Smooth muscle cell of the umbilical artery (primary cell): ENCODE measurements around the gene CTAG1A. TPM values are rescaled to one million over a fixed set of nuclear protein-coding genes. Genes with fewer than 3 reads are reported as not detected.

Experiments
- total RNA-seq: library from RNA; depleted of rRNA; stranded (reverse); fragments of >200 nt; gene quantifications from 2 replicates; pipeline ENCODE4 v1.2.3, GENCODE V29; 2014

The CTAG1A gene
- not detected in 2 replicates for total RNA-seq

GRCh38 chrX:154584585-154585183, at the start of gene CTAG1A:
CTAG1A (plus strand) TSS chrX:154585133; CDS start chrX:154585207, 74 bp downstream.

GRCh38 chrX:154546354-154547244, 38.3 kb upstream of the CTAG1A start, which contains the start of gene G6PD:
G6PD (minus strand) TSS chrX:154546846; CDS start chrX:154546155, 691 bp downstream.

GRCh38 chrX:154547245-154548027, 37.5 kb upstream of the CTAG1A start, which contains the start of gene IKBKG:
IKBKG (plus strand) TSS chrX:154547620; CDS start chrX:154552003, 4,383 bp downstream.

GRCh38 chrX:154619182-154619581, 34.2 kb downstream of the CTAG1A start, which contains the start of gene CTAG1B:
CTAG1B (minus strand) TSS chrX:154619282; CDS start chrX:154619218, 64 bp downstream.

Other genes with a start within 250 kb of the CTAG1A start
- gene FLNA, start 210.5 kb upstream of the CTAG1A start, total RNA-seq: 3,018 and 4,172 TPM in 2 replicates
- gene EMD, start 205.8 kb upstream of the CTAG1A start, total RNA-seq: 19.0 and 21.5 TPM in 2 replicates
- 3,679 and 4,783 TPM in 2 replicates for gene RPL10, start 186.8 kb upstream of the CTAG1A start, total RNA-seq
- 116 and 119 TPM in 2 replicates for gene DNASE1L1, start 175.9 kb upstream of the CTAG1A start, total RNA-seq
- 14.8 and 15.2 TPM in 2 replicates for gene TAFAZZIN, start 173.6 kb upstream of the CTAG1A start, total RNA-seq
- 125 and 186 TPM in 2 replicates for gene ATP6AP1, start 156.5 kb upstream of the CTAG1A start, total RNA-seq
- gene GDI1, start 148.0 kb upstream of the CTAG1A start, total RNA-seq: 102 and 174 TPM in 2 replicates
- gene FAM50A, start 141.0 kb upstream of the CTAG1A start, total RNA-seq: 73.1 and 81.4 TPM in 2 replicates
- gene PLXNA3, start 126.9 kb upstream of the CTAG1A start, total RNA-seq: 29.4 and 65.7 TPM in 2 replicates
- gene LAGE3, start 105.9 kb upstream of the CTAG1A start, total RNA-seq: 12.9 and 44.5 TPM in 2 replicates
- 55.2 and 63.8 TPM in 2 replicates for gene UBL4A, start 98.5 kb upstream of the CTAG1A start, total RNA-seq
- 29.1 and 54.4 TPM in 2 replicates for gene SLC10A3, start 94.5 kb upstream of the CTAG1A start, total RNA-seq
- 34.4 and 35.0 TPM in 2 replicates for gene FAM3A, start 68.9 kb upstream of the CTAG1A start, total RNA-seq
- 52.6 and 106 TPM in 2 replicates for gene G6PD, start 38.3 kb upstream of the CTAG1A start, total RNA-seq
- gene IKBKG, start 37.5 kb upstream of the CTAG1A start, total RNA-seq: 13.7 TPM in 2 replicates
- gene CTAG1B, start 34.1 kb downstream of the CTAG1A start, total RNA-seq: not detected in 2 replicates
- gene CTAG2, start 68.4 kb downstream of the CTAG1A start, total RNA-seq: 0.65 and 3.3 TPM in 2 replicates
- gene GAB3, start 165.9 kb downstream of the CTAG1A start, total RNA-seq: 2.4 and 3.5 TPM in 2 replicates
- 36.2 and 53.6 TPM in 2 replicates for gene DKC1, start 177.7 kb downstream of the CTAG1A start, total RNA-seq
- 13.4 and 17.9 TPM in 2 replicates for gene MPP1, start 220.4 kb downstream of the CTAG1A start, total RNA-seq
- gene SMIM9, start 249.5 kb downstream of the CTAG1A start, total RNA-seq: not detected in 2 replicates